Measurements from ENCODE around the gene ATP6V0A4. TPM values are rescaled to one million over a fixed set of nuclear protein-coding genes. Genes with fewer than 3 reads are reported as not detected.

The ATP6V0A4 gene
- total RNA-seq, 1 donor = under 0.01 TPM

GRCh38 chr7:138657854-138658386, 140.1 kb downstream of the ATP6V0A4 start:
- TF ChIP-seq CTCF (IDR thresholded peaks at IDR 0.05; ENCODE audit: insufficient read depth, low read depth, low read length) = no peak
- no peak overlapping the region for H3K4me3 ChIP-seq (ENCODE audit: low read depth, low read length)
- DNase-seq (ENCODE audit: low read depth) = no peak

DNA sequence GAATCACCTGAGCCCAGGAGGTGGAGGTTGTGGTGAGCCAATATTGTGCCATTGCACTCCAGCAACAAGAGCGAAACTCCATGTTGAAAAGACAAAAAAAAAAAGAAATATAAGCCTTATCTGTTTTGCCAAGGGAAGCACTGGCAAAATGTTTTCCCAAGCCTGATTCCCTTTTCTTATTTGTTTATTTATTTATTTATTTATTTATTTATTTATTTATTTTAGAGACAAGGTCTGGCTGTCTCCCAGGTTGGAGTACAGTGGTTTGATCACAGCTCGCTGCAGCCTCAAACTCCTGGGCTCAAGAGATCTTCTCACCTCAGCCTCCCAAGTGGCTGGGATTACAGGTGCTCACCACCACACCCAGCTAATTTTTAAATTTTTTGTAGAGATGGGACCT, 141.0 kb downstream of the ATP6V0A4 start:
- no peak for TF ChIP-seq CTCF (IDR thresholded peaks at IDR 0.05; ENCODE audit: insufficient read depth, low read depth, low read length)
- DNase-seq (ENCODE audit: low read depth) = no peak
- H3K4me3 ChIP-seq (ENCODE audit: low read depth, low read length) = no peak overlapping the region

Other genes starting within 250 kb of the ATP6V0A4 start
- gene SVOPL, start 96.8 kb downstream of the ATP6V0A4 start, total RNA-seq = not detected in 2 replicates
- gene TMEM213, start 202 bp downstream of the ATP6V0A4 start, total RNA-seq = not detected in 2 replicates
- gene KIAA1549, start 183.2 kb upstream of the ATP6V0A4 start, total RNA-seq = 1.6 and 2.6 TPM in 2 replicates
- 13.9 and 21.2 TPM in 2 replicates for gene ZC3HAV1L, start 237.8 kb upstream of the ATP6V0A4 start, total RNA-seq